Ovary (tissue), 9 donors: ENCODE results near the gene ENPP6. TPM values are rescaled to one million over a fixed set of nuclear protein-coding genes. Genes with fewer than 3 reads are reported as not detected.

ENCODE experiments used
- DNase-seq, 5 donors: peaks; one replicate each; pipeline ENCODE4 v3.0.0-alpha.2; 2019 to 2020
- H3K27ac ChIP-seq, 2 donors: fragments of 200-600 bp; one replicate each; pipeline versions ENCODE4 v1.5.1 to v1.8.0; 2019 to 2022
- H3K27me3 ChIP-seq: fragments of 200-600 bp; one replicate; pipeline ENCODE4 v1.8.0; 2022
- H3K36me3 ChIP-seq: fragments of 200-600 bp; sonication (generic); one replicate; pipeline ENCODE4 v1.5.1; 2019
- H3K4me1 ChIP-seq: one replicate; pipeline ENCODE4 v1.8.1; 2013; ENCODE audit warnings: mild to moderate bottlenecking, moderate library complexity; ENCODE audit not compliant: insufficient read depth
- H3K4me3 ChIP-seq: fragments of 200-600 bp; sonication (generic); one replicate; pipeline ENCODE4 v1.5.1; 2017
- H3K9me3 ChIP-seq, 2 donors: fragments of 200-600 bp in 1 of 2; sonication (generic) in 1 of 2; one replicate each; pipeline versions ENCODE4 v1.5.1 to v1.8.1; 2013 to 2019; ENCODE audit warnings: mild to moderate bottlenecking in 1 of 2, moderate library complexity in 1 of 2
- CTCF ChIP-seq, 3 donors: fragments of 450-650 bp in 2 of 3; fragments of 200-600 bp in 1 of 3; IDR thresholded peaks; one replicate each; pipeline versions ENCODE4 v1.5.1 to v1.8.0; 2016 to 2022; ENCODE audit warnings: antibody characterized with exemption in 3 of 3, mild to moderate bottlenecking in 1 of 3
- EP300 ChIP-seq: sonication (generic); formaldehyde crosslinking; IDR thresholded peaks from one replicate; pipeline ENCODE4 v1.6.1; 2017; ENCODE audit warnings: antibody characterized with exemption
- POLR2A ChIP-seq: fragments of 450-650 bp; IDR thresholded peaks from one replicate; pipeline ENCODE4 v1.6.1; 2017; ENCODE audit warnings: antibody characterized with exemption, mild to moderate bottlenecking, moderate library complexity
- WGBS, 3 donors: extraction: QIAGEN DNeasy Blood & Tissue Kit in 1 of 3; methylation state at CpG; one replicate each; pipeline versions ENCODE4 v1.1.5 to v1.1.7; 2013 to 2017; 5-methylcytosine and 5-hydroxymethylcytosine counted together
- intact Hi-C, 4 donors: fragments of 100-400 bp; cut with DNase I; formaldehyde crosslinking; loops; one replicate each; pipeline versions ENCODE4 v1.11.0 to v1.15.1; 2022 to 2023
- polyA plus RNA-seq, 2 donors: library from polyadenylated mRNA; stranded (reverse); fragments of 200-250 nt in 1 of 2; fragments of 350-450 nt in 1 of 2; fragmentation: Illumina TruSeq in 1 of 2; extraction: RNeasy Lipid Tissue Mini Kit (QIAGEN cat#74804) in 1 of 2; gene quantifications; one replicate each; pipeline ENCODE4 v1.2.3, GENCODE V29; 2013 to 2014
- total RNA-seq, 7 donors: library from RNA; depleted of rRNA in 2 of 7; stranded (reverse); fragments of >200 nt in 2 of 7; fragmentation: NEBNext Ultra II Directional in 3 of 7; extraction: Animal tissue kit (Norgen Biotek cat#: 25700) in 3 of 7; gene quantifications; one replicate each; pipeline versions ENCODE4 v1.1.0 to v1.2.4, GENCODE V29; 2016 to 2023
- donor health status: DM: no; HTN: no; CAD: no; lungs with moderate emphysema.
- donor health status: DM: no; HTN: no; CAD: no.
- donor health status: Bipolar disorder and iron deficiency.
- donor health status: DM: yes; HTN: yes; CAD: no.
- donor health status: DM: no; HTN: no; CAD: no.
- donor health status: DM: yes; HTN: yes; CAD: no.

Gene ENPP6
- total and polyA plus RNA-seq, 9 donors: 1.7 to 20.8 (median 9.4) TPM

- Histone ChIP-seq H3K27me3 (no peaks in the 10 kb centered on the region), H3K36me3 (no peaks in the 10 kb centered on the region), H3K27ac (no peak overlapping the region), H3K9me3 (no peaks in the 10 kb centered on the region), H3K4me3 (no peak overlapping the region), H3K4me1 (no peaks in the 10 kb centered on the region)
- intact Hi-C loops: loop anchor here in 2 of 4 donors (10.0 kb wide), 2 partner anchors 69 to 689 kb away; no protein-coding TSS in a partner anchor
- WGBS, 3 donors: 24 to 39% (median 34%) methylated on average over 8 of the region's 8 CpGs
- DNase-seq: peak in 1 of 5 donors; percentile 46
- no peak for TF ChIP-seq POLR2A
- TF ChIP-seq EP300: no peak
- TF ChIP-seq CTCF (IDR thresholded peaks at IDR 0.05): no peak
Observed at GRCh38 chr4:184163813-184164212, 53.9 kb downstream of the ENPP6 start.

GRCh38 chr4:184162596-184162995 is 55.1 kb downstream of the ENPP6 start:
- DNase-seq: no peak
- 83 to 84% (median 84%) methylated on average over 5 of the region's 5 CpGs for WGBS, 3 donors
- Histone ChIP-seq H3K27ac (no peak overlapping the region), H3K4me1 (no peaks in the 10 kb centered on the region), H3K27me3 (no peaks in the 10 kb centered on the region), H3K4me3 (no peak overlapping the region), H3K36me3 (no peaks in the 10 kb centered on the region), H3K9me3 (no peaks in the 10 kb centered on the region)
- intact Hi-C loops: loop anchor here in 2 of 4 donors (10.0 kb wide), 2 partner anchors 68 to 688 kb away; no protein-coding TSS in a partner anchor
- TF ChIP-seq CTCF (IDR thresholded peaks at IDR 0.05) (no peak), EP300 (no peak), POLR2A (no peak)

- Histone ChIP-seq H3K4me1 (peaks cover 7% of the 10 kb centered on the region), H3K4me3 (no peak overlapping the region), H3K27ac (no peak overlapping the region), H3K36me3 (no peaks in the 10 kb centered on the region), H3K9me3 (no peaks in the 10 kb centered on the region), H3K27me3 (no peaks in the 10 kb centered on the region)
- TF ChIP-seq CTCF (IDR thresholded peaks at IDR 0.05) (no peak), POLR2A (no peak), EP300 (no peak)
- WGBS, 3 donors: 87 to 90% (median 87%) methylated on average over 2 of the region's 2 CpGs
- intact Hi-C loops: no loop called here
- no peak for DNase-seq
Observed at GRCh38 chr4:184157322-184157721, 60.4 kb downstream of the ENPP6 start.

- no peak for DNase-seq
Observed at GRCh38 chr4:184156163-184156920, 61.3 kb downstream of the ENPP6 start.

More at GRCh38 chr4:184156163-184156920, 61.3 kb downstream of the ENPP6 start:
- 56 to 65% (median 58%) methylated on average over 10 of the region's 10 CpGs for WGBS, 3 donors
- TF ChIP-seq CTCF (IDR thresholded peaks at IDR 0.05) (no peak), POLR2A (no peak), EP300 (no peak)
- Histone ChIP-seq H3K4me3 (no peak overlapping the region), H3K27ac (no peak overlapping the region), H3K36me3 (no peaks in the 10 kb centered on the region), H3K9me3 (no peaks in the 10 kb centered on the region), H3K27me3 (no peaks in the 10 kb centered on the region), H3K4me1 (peaks cover 7% of the 10 kb centered on the region)
- intact Hi-C loops: no loop called here
